ENCODE data around the gene ELP2. TPM values are rescaled to one million over a fixed set of nuclear protein-coding genes. Genes with fewer than 3 reads are reported as not detected.
"Not testable (repeated sequence)": the region's sequence is repeated elsewhere in the genome, so short reads cannot be mapped to it uniquely, and the experiment has no call there.

Gene ELP2
- total and polyA plus RNA-seq, 12 donors, result 27.4 to 150 (median 67.1) TPM

DNA sequence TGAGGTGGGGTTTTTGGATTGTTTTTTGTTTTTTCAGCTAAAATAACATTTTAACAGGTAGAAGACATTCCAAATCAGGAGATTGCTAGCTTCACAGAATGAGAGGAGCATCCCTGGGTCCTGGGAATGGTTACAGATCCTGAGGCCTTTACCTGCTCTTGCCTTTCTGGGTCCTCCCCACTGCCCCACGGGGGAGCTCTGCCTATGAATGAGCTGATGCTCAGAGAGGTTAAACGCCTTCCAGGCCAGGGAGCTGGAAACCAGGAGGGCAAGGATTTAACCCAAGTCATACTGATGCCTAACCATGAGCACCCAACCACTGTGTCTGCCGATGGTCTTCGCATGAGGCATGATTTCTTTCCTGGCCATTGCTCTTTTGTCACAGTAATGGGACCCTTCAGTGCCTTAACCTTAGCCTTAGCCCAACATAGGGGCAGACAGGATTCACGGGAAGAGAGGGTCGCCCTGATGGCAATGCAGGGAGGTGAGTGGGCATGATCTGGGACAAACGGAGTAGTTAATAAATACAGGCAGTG, 73.7 kb downstream of the ELP2 start:
- intact Hi-C loops (cut with DNase I), result loop anchor here in 1 of 2 donors (10.0 kb wide), 1 partner anchor 61 kb away; no protein-coding TSS in a partner anchor
- Histone ChIP-seq H3K36me3 (replicated peaks in 1 of 2) (no peaks in the 10 kb centered on the region), H3K27me3 (no peaks in the 10 kb centered on the region), H3K27ac (no peak overlapping the region), H3K9me3 (replicated peaks in 1 of 3) (no peaks in the 10 kb centered on the region), H3K4me1 (replicated peaks in 1 of 2) (no peaks in the 10 kb centered on the region), H3K4me3 (no peak overlapping the region)
- TF ChIP-seq CTCF (IDR thresholded peaks at IDR 0.05), result no peak
- TF ChIP-seq POLR2A (IDR thresholded peaks at IDR 0.05), result no peak
- WGBS, 4 donors, result 70 to 86% (median 79%) methylated on average over 5 to 7 of the region's 7 CpGs
- DNase-seq, result peak in 1 of 7 donors; percentile 29

DNA sequence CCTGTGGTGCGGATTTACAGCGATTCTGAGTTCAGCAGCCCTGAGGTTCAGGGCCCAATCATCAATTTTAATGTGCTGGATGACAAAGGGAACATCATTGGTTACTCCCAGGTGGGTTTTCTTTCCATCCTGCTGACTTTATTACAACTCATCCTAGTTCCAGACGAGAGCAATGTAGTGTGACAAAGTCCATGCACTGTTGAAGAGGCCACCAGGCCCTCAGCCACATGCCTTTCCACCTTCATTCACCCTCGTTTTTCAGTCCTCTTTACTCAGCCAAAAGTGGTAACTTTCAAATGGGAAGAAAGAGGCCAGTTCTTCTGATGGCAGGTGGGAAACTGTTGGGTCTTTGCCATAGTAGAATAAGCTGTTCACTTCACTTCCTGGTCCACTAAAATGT, 75.5 kb downstream of the ELP2 start:
- TF ChIP-seq CTCF (IDR thresholded peaks at IDR 0.05), result no peak
- TF ChIP-seq POLR2A (IDR thresholded peaks at IDR 0.05), result no peak
- DNase-seq, result no peak

GRCh38 chr18:36207303-36207702, 77.6 kb downstream of the ELP2 start:
- Histone ChIP-seq H3K9me3 (replicated peaks in 1 of 3) (no peaks in the 10 kb centered on the region), H3K4me3 (no peak overlapping the region), H3K27me3 (no peaks in the 10 kb centered on the region), H3K4me1 (replicated peaks in 1 of 2) (no peaks in the 10 kb centered on the region), H3K36me3 (replicated peaks in 1 of 2) (no peaks in the 10 kb centered on the region), H3K27ac (no peak overlapping the region)
- no peak for DNase-seq
- intact Hi-C loops (cut with DNase I), result loop anchor here in 1 of 2 donors (10.0 kb wide), 1 partner anchor 57 kb away; no protein-coding TSS in a partner anchor
- no peak for TF ChIP-seq POLR2A (IDR thresholded peaks at IDR 0.05)
- no peak for TF ChIP-seq CTCF (IDR thresholded peaks at IDR 0.05)
- WGBS, 4 donors, result 97 to 100% (median 98%) methylated on average over 1 of the region's 1 CpG

More for the DNA sequence above, 75.5 kb downstream of the ELP2 start:
- WGBS, 4 donors, result 80 to 88% (median 84%) methylated on average over 4 of the region's 4 CpGs
- Histone ChIP-seq H3K36me3 (replicated peaks in 1 of 2) (no peaks in the 10 kb centered on the region), H3K9me3 (replicated peaks in 1 of 3) (no peaks in the 10 kb centered on the region), H3K4me3 (no peak overlapping the region), H3K27me3 (no peaks in the 10 kb centered on the region), H3K4me1 (replicated peaks in 1 of 2) (no peaks in the 10 kb centered on the region), H3K27ac (no peak overlapping the region)
- intact Hi-C loops (cut with DNase I), result loop anchor here in 1 of 2 donors (10.0 kb wide), 1 partner anchor 60 kb away; no protein-coding TSS in a partner anchor

DNA sequence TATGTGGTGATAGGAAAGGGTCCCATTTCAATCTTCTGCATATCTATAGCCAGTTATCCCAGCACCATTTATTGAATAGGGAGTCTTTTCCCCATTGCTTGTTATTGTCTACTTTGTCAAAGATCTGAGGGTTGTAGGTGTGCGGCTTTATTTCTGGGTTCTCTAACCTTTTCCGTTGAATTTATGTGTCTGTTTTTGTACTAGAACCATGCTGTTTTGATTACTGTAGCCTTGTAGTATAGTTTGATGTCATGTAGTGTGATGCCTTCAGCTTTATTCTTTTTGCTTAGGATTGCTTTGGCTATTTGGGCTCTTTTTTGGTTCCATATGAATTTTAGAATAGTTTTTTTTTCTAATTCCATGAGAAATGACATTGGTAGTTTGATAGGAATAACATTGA, 78.3 kb downstream of the ELP2 start:
- not testable (repeated sequence) for H3K36me3 ChIP-seq (replicated peaks in 1 of 2); H3K9me3 ChIP-seq (replicated peaks in 1 of 3); H3K4me3 ChIP-seq; H3K27me3 ChIP-seq; DNase-seq; H3K4me1 ChIP-seq (replicated peaks in 1 of 2); H3K27ac ChIP-seq
- intact Hi-C loops (cut with DNase I), result loop anchor here in 1 of 2 donors (10.0 kb wide), 1 partner anchor 57 kb away; no protein-coding TSS in a partner anchor
- WGBS, 4 donors, result 90 to 100% (median 96%) methylated on average over 2 of the region's 2 CpGs

GRCh38 chr18:36211612-36212065, 81.9 kb downstream of the ELP2 start:
- whole genome bisulfite sequencing, 4 donors, result 33 to 90% (median 89%) methylated on average over 1 to 6 of the region's 6 CpGs
- Histone ChIP-seq H3K36me3 (replicated peaks in 1 of 2) (no peaks in the 10 kb centered on the region), H3K4me3 (no peak overlapping the region), H3K4me1 (replicated peaks in 1 of 2) (no peaks in the 10 kb centered on the region), H3K27me3 (no peaks in the 10 kb centered on the region), H3K27ac (no peak overlapping the region), H3K9me3 (replicated peaks in 1 of 3) (no peaks in the 10 kb centered on the region)
- DNase-seq, result peak in 1 of 7 donors; percentile 11
- TF ChIP-seq POLR2A (IDR thresholded peaks at IDR 0.05) (no peak), CTCF (IDR thresholded peaks at IDR 0.05) (no peak)
- intact Hi-C loops (cut with DNase I), result no loop called here

Measured in adrenal gland (tissue), 12 donors.